Testis (tissue), 3 donors: ENCODE results near the gene PLCD3. TPM values are rescaled to one million over a fixed set of nuclear protein-coding genes. Genes with fewer than 3 reads are reported as not detected.

Source experiments
- DNase-seq: peaks from one replicate; pipeline ENCODE4 v3.0.0-alpha.2; 2019
- H3K27ac ChIP-seq, 2 donors: fragments of 200-600 bp; sonication (generic); one replicate each; pipeline ENCODE4 v1.5.1; 2019
- H3K27me3 ChIP-seq: fragments of 200-600 bp; sonication (generic); one replicate; pipeline ENCODE4 v1.5.1; 2019
- H3K36me3 ChIP-seq: fragments of 200-600 bp; sonication (generic); one replicate; pipeline ENCODE4 v1.5.1; 2017; ENCODE audit warnings: low read depth; ENCODE audit errors: missing control alignments
- H3K4me1 ChIP-seq: fragments of 200-600 bp; sonication (generic); one replicate; pipeline ENCODE4 v1.5.1; 2019
- H3K4me3 ChIP-seq, 2 donors: fragments of 200-600 bp; sonication (generic); one replicate each; pipeline ENCODE4 v1.5.1; 2017 to 2019
- H3K9me3 ChIP-seq: fragments of 200-600 bp; sonication (generic); one replicate; pipeline ENCODE4 v1.5.1; 2017
- CTCF ChIP-seq, 3 experiments: fragments of 450-650 bp in 2 of 3; fragments of 200-600 bp in 1 of 3; sonication (generic) in 1 of 3; IDR thresholded peaks; one replicate each; pipeline ENCODE4 v1.5.1; 2016 to 2019; ENCODE audit warnings: antibody characterized with exemption in 3 of 3, mild to moderate bottlenecking in 2 of 3, moderate library complexity in 1 of 3
- POLR2A ChIP-seq: fragments of 450-650 bp; IDR thresholded peaks from one replicate; pipeline ENCODE4 v1.6.1; 2017; ENCODE audit warnings: antibody characterized with exemption, mild to moderate bottlenecking, moderate library complexity
- WGBS, 2 donors: methylation state at CpG; one replicate each; pipeline ENCODE4 v1.1.5; 2018; 5-methylcytosine and 5-hydroxymethylcytosine counted together
- intact Hi-C: fragments of 100-400 bp; cut with DNase I; formaldehyde crosslinking; loops from one replicate; pipeline ENCODE4 v1.15.1; 2023; ENCODE audit warnings: low total_unique reads
- polyA plus RNA-seq: library from polyadenylated mRNA; stranded (reverse); fragments of 350-450 nt; fragmentation: Illumina TruSeq; extraction: RNeasy Lipid Tissue Mini Kit (QIAGEN cat#74804); gene quantifications from one replicate; pipeline ENCODE4 v1.2.3, GENCODE V29; 2014; ENCODE audit warnings: low read depth, low replicate concordance; ENCODE audit not compliant: insufficient read depth
- total RNA-seq, 2 donors: library from RNA; depleted of rRNA; stranded (reverse); fragments of >200 nt; gene quantifications; one replicate each; pipeline ENCODE4 v1.2.3, GENCODE V29; 2016

The PLCD3 gene
- total and polyA plus RNA-seq, 3 donors from 2014 or later: 62.2 to 106 (median 86.3) TPM

GRCh38 chr17:45168991-45169752 is 36.9 kb upstream of the PLCD3 start:
- Histone ChIP-seq H3K4me3 (peak overlapping the region in 1 of 2 donors; percentile 29), H3K4me1 (peaks cover 25% of the 10 kb centered on the region), H3K9me3 (no peaks in the 10 kb centered on the region), H3K27me3 (no peaks in the 10 kb centered on the region), H3K27ac (no peak overlapping the region), H3K36me3 (no peaks in the 10 kb centered on the region)
- 58 to 73% methylated on average over 19 to 43 of the region's 43 CpGs for WGBS, 2 donors
- no peak for TF ChIP-seq CTCF (IDR thresholded peaks at IDR 0.05)
- TF ChIP-seq POLR2A: no peak
- intact Hi-C loops: no loop called here
- DNase-seq: no peak

- intact Hi-C loops: no loop called here
- no peak for DNase-seq
- peaks cover 14% of the 10 kb centered on the region for H3K4me1 ChIP-seq
- TF ChIP-seq POLR2A (no peak), CTCF (IDR thresholded peaks at IDR 0.05) (no peak)
- WGBS, 2 donors: 86 to 95% methylated on average over 7 of the region's 7 CpGs
- no peak overlapping the region for H3K4me3 ChIP-seq
- H3K9me3 ChIP-seq: no peaks in the 10 kb centered on the region
- no peak overlapping the region for H3K27ac ChIP-seq
- H3K36me3 ChIP-seq: no peaks in the 10 kb centered on the region
- no peaks in the 10 kb centered on the region for H3K27me3 ChIP-seq
Measured at GRCh38 chr17:45164734-45165269, 32.5 kb upstream of the PLCD3 start.

GRCh38 chr17:45162025-45162687 is 29.8 kb upstream of the PLCD3 start:
- Histone ChIP-seq H3K27me3 (no peaks in the 10 kb centered on the region), H3K9me3 (no peaks in the 10 kb centered on the region), H3K27ac (peak overlapping the region; percentile 70 to 74), H3K4me3 (peak overlapping the region in 1 of 2 donors; percentile 82), H3K36me3 (no peaks in the 10 kb centered on the region), H3K4me1 (peaks cover 40% of the 10 kb centered on the region)
- intact Hi-C loops: no loop called here
- TF ChIP-seq CTCF (IDR thresholded peaks at IDR 0.05) (no peak), POLR2A (no peak)
- WGBS, 2 donors: 19 to 36% methylated on average over 4 to 9 of the region's 9 CpGs
- no peak for DNase-seq

GRCh38 chr17:45161288-45162024 is 29.1 kb upstream of the PLCD3 start, which contains the start of gene HEXIM2:
Gene HEXIM2, plus strand, starts transcription at chr17:45161875. Its CDS starts 919 bp downstream, at chr17:45162794.
- Histone ChIP-seq H3K27ac (peak within 1 kb of the TSS; percentile 100), H3K27me3 (no peaks in the 10 kb centered on the region), H3K4me1 (peaks cover 40% of the 10 kb centered on the region), H3K4me3 (peak within 1 kb of the TSS; percentile 82 to 98), H3K36me3 (no peaks in the 10 kb centered on the region), H3K9me3 (no peaks in the 10 kb centered on the region)
- WGBS, 2 donors: 0% methylated on average over 35 to 52 of the region's 53 CpGs
- DNase-seq: peak; percentile 99
- intact Hi-C loops: no loop called here
- no peak for TF ChIP-seq CTCF (IDR thresholded peaks at IDR 0.05)
- TF ChIP-seq POLR2A: peak; percentile 91
